ENCODE data around the gene SPATA3. TPM values are rescaled to one million over a fixed set of nuclear protein-coding genes. Genes with fewer than 3 reads are reported as not detected.

SPATA3 gene
- total RNA-seq, 2 experiments from 2014 or later = not detected

DNA sequence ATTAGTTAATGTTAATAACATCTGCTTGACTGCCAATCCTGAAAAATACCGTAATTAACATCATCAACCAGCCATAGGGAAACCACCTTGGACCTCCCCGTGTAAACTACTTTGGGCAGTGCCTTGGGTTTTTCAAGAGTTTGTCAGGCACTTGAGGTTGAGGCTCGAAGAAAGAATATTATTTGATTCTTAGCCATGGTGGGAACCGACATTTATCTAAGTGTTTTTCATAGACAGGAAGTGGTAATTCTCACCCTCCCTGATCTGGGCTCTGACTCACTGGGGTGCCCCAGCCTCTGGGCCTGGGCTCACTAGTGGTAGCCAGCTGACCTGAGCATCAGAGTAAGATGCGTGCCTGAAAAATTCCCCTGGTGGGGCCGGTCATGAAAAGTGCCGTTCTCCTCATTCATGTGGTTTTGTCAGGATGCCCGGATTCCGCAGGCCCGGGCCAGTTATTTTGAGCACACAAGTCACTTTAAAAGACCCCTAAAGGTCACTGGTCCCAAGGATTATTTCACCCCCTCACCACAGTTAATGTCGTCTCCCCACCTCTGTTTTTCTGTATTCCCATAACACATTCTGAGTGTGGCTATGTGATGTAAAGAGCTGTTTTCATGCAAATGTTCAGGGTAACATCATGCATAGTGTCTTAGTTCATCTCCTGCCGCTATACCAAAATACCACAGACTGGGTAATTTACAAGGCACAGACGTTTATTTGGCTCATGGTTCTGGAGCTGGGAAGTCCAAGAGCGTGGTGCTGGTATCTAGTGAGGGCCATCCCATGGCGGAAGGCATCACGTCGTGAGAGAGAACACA lies 21.6 kb upstream of the SPATA3 start:
- Mint-ChIP-seq H3K36me3 (ENCODE audit: low read depth) (no peaks in the 10 kb centered on the region), H3K4me3 (peak overlapping the region; percentile 14), H3K4me1 (ENCODE audit: low read depth) (peaks cover 24% of the 10 kb centered on the region), H3K9me3 (no peaks in the 10 kb centered on the region), H3K27me3 (no peaks in the 10 kb centered on the region), H3K27ac (peak overlapping the region; percentile 82)
- DNase-seq = peak in 13 of 14 experiments; percentile 40 to 94 (median 57)
- Histone ChIP-seq H3K27me3 (ENCODE audit: control insufficient read depth in 1 of 2, insufficient read depth in 2 of 2, low read length in 2 of 2) (no peaks in the 10 kb centered on the region), H3K4me1 (ENCODE audit: insufficient read depth, low read length) (peaks cover 30% of the 10 kb centered on the region), H3K9me3 (ENCODE audit: control insufficient read depth in 1 of 2, insufficient read depth in 1 of 2, low read length in 2 of 2) (no peaks in the 10 kb centered on the region), H3K36me3 (ENCODE audit: insufficient read depth, low read length) (no peaks in the 10 kb centered on the region), H3K27ac (ENCODE audit: low read depth in 1 of 2, low read length in 2 of 2) (peak overlapping the region; percentile 42 to 74), H3K4me3 (ENCODE audit: low read length) (no peak overlapping the region)
- peak; percentile 87 for ATAC-seq (ENCODE audit: poor library complexity)
- TF ChIP-seq, protein P1, sequence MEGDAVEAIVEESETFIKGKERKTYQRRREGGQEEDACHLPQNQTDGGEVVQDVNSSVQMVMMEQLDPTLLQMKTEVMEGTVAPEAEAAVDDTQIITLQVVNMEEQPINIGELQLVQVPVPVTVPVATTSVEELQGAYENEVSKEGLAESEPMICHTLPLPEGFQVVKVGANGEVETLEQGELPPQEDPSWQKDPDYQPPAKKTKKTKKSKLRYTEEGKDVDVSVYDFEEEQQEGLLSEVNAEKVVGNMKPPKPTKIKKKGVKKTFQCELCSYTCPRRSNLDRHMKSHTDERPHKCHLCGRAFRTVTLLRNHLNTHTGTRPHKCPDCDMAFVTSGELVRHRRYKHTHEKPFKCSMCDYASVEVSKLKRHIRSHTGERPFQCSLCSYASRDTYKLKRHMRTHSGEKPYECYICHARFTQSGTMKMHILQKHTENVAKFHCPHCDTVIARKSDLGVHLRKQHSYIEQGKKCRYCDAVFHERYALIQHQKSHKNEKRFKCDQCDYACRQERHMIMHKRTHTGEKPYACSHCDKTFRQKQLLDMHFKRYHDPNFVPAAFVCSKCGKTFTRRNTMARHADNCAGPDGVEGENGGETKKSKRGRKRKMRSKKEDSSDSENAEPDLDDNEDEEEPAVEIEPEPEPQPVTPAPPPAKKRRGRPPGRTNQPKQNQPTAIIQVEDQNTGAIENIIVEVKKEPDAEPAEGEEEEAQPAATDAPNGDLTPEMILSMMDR (IDR thresholded peaks at IDR 0.05) = no peak
- CTCF ChIA-PET = interaction anchor here (1.6 to 2.1 kb wide), 2 partner anchors 13 to 50 kb away, joined by 7 to 8 read pairs; partner anchors contain the start of gene GPR55
- POLR2A ChIA-PET = interaction anchor here (1.4 to 1.5 kb wide), 2 partner anchors 11 to 27 kb away, joined by 3 read pairs; no protein-coding TSS in a partner anchor
- intact Hi-C loops (cut with DNase I, micrococcal nuclease) = no loop called here

DNA sequence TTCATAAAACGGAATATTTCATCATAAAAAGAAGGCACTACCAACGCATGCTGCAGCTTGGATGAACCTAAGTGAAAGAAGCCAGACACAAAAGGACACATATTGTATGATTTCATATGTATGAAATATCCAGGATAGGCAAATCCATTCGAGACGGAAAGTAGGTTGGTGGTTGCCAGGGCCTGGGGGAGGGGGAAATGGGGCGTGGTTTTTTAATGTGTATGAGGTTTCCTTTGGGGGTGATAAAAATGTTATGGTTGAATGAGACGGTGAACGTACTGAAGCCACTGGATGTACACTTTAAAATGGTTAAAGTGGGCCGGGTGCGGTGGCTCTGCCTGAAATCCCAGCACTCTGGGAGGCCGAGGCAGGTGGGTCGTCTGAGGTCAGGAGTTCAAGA lies 20.0 kb upstream of the SPATA3 start:
- Mint-ChIP-seq H3K9me3 (no peaks in the 10 kb centered on the region), H3K4me1 (ENCODE audit: low read depth) (peaks cover 28% of the 10 kb centered on the region), H3K27ac (no peak overlapping the region), H3K4me3 (no peak overlapping the region), H3K27me3 (no peaks in the 10 kb centered on the region), H3K36me3 (ENCODE audit: low read depth) (no peaks in the 10 kb centered on the region)
- Histone ChIP-seq H3K27me3 (ENCODE audit: control insufficient read depth in 1 of 2, insufficient read depth in 2 of 2, low read length in 2 of 2) (no peaks in the 10 kb centered on the region), H3K4me1 (ENCODE audit: insufficient read depth, low read length) (peaks cover 30% of the 10 kb centered on the region), H3K36me3 (ENCODE audit: insufficient read depth, low read length) (no peaks in the 10 kb centered on the region), H3K9me3 (ENCODE audit: control insufficient read depth in 1 of 2, insufficient read depth in 1 of 2, low read length in 2 of 2) (no peaks in the 10 kb centered on the region), H3K27ac (ENCODE audit: low read depth in 1 of 2, low read length in 2 of 2) (no peak overlapping the region), H3K4me3 (ENCODE audit: low read length) (no peak overlapping the region)
- TF ChIP-seq, protein P1 (IDR thresholded peaks at IDR 0.05) = no peak
- intact Hi-C loops (cut with DNase I, micrococcal nuclease) = no loop called here
- ATAC-seq (ENCODE audit: poor library complexity) (no peak), DNase-seq (no peak)
- POLR2A ChIA-PET = interaction anchor here (0.7 kb wide), 1 partner anchor 449 kb away, joined by 4 read pairs; no protein-coding TSS in a partner anchor
- CTCF ChIA-PET = interaction anchor here (0.6 to 2.1 kb wide), 2 partner anchors 51 to 347 kb away, joined by 3 to 8 read pairs; partner anchors contain the start of gene GPR55

DNA sequence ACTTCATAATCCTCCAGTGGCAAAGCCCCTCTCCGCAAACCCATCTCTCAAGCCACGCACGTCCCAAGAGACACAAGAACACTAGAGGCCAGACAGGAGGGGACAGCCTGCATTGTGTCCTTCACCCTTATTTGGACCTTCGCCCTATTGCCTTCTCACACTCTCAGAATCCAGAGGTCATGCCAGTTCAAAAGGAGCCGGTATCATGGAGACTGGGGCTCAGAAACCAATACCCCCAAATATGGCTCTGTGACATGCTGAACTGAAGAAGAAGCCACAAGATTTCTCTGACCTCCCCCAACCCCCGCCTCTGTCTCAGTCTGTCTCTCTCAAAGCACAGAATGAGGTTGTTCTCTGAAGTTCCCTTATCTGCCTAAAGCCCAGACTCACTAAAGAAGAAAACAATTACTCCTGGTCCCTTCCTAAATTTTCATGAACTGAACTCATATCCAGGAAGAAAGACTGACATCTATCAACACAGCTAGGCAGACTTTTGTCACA lies 19.2 kb upstream of the SPATA3 start:
- POLR2A ChIA-PET = no interaction called here
- Mint-ChIP-seq H3K9me3 (no peaks in the 10 kb centered on the region), H3K4me1 (ENCODE audit: low read depth) (peaks cover 35% of the 10 kb centered on the region), H3K36me3 (ENCODE audit: low read depth) (no peaks in the 10 kb centered on the region), H3K27me3 (no peaks in the 10 kb centered on the region), H3K27ac (no peak overlapping the region), H3K4me3 (no peak overlapping the region)
- Histone ChIP-seq H3K9me3 (ENCODE audit: control insufficient read depth in 1 of 2, insufficient read depth in 1 of 2, low read length in 2 of 2) (no peaks in the 10 kb centered on the region), H3K27me3 (ENCODE audit: control insufficient read depth in 1 of 2, insufficient read depth in 2 of 2, low read length in 2 of 2) (no peaks in the 10 kb centered on the region), H3K27ac (ENCODE audit: low read depth in 1 of 2, low read length in 2 of 2) (no peak overlapping the region), H3K36me3 (ENCODE audit: insufficient read depth, low read length) (no peaks in the 10 kb centered on the region), H3K4me1 (ENCODE audit: insufficient read depth, low read length) (peaks cover 38% of the 10 kb centered on the region), H3K4me3 (ENCODE audit: low read length) (no peak overlapping the region)
- CTCF ChIA-PET = no interaction called here
- DNase-seq = no peak
- no peak for ATAC-seq (ENCODE audit: poor library complexity)
- intact Hi-C loops (cut with DNase I, micrococcal nuclease) = no loop called here
- TF ChIP-seq, protein P1 (IDR thresholded peaks at IDR 0.05) = no peak
